SK-N-MC (cell line): ENCODE data around the gene GPATCH2.

Experiments
- EZH2 ChIP-seq: fragments of 200-600 bp; sonication (generic); IDR thresholded peaks from one replicate; pipeline ENCODE4 v1.6.1; 2017; ENCODE audit warnings: antibody characterized with exemption
- POLR2AphosphoS5 ChIP-seq: IDR thresholded peaks from 2 replicates; pipeline ENCODE4 v1.6.1; 2012; ENCODE audit warnings: mild to moderate bottlenecking, low read depth, low read length, borderline replicate concordance

DNA sequence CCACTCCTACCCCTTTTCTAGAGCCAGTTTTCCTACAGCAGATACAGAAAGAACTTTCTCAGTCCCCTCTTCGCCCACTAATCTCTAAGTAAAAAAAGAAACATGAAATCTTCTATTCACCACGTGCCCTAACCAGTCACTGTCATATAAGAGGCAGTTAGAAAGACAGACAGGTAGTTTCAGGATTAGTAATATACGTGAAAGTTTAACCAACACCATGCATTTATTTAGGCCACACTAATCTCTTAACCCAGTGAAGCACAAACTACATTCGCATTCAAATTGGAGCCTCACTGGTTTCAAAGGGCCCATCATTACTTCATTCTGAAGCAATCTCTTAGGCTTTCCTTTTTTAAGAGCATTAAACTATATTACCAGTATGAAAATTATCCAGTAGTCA is 10.1 kb downstream of the GPATCH2 start:
- TF ChIP-seq POLR2AphosphoS5 (no peak), EZH2 (no peak)
